CD4-positive, alpha-beta T cell treated with Interleukin-12 subunit alpha and Interleukin-12 subunit beta, for 1 hour (primary cell): ENCODE data around the gene PPM1M.
A peak's percentile ranks its signal among the peaks of the same experiment; 100 is the strongest.
"Not testable (repeated sequence)": the region's sequence is repeated elsewhere in the genome, so short reads cannot be mapped to it uniquely, and the experiment has no call there.

Experiments used
- DNase-seq: peaks from one replicate; pipeline ENCODE4 v3.0.0-alpha.2; 2020

PPM1M gene

DNA sequence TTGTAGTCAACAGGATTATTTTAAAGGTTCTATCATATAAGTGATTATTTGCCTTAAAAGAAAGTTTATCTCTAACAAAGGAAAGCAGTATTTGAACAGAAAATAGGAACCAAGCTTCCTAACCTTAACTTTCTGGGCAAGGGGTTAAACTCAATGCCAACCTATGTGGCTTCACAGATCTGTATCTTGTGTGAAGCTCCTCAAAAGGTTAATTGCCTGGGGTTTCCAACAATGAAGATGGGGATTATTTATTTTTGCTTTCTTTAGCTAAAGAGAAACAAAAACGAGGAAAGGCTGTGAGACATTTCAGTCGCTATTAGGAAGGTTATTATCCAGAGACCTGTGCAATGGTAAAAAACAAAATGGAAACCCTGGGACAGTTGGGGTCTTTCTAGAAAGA lies 34.0 kb downstream of the PPM1M start:
- DNase-seq: no peak

DNA sequence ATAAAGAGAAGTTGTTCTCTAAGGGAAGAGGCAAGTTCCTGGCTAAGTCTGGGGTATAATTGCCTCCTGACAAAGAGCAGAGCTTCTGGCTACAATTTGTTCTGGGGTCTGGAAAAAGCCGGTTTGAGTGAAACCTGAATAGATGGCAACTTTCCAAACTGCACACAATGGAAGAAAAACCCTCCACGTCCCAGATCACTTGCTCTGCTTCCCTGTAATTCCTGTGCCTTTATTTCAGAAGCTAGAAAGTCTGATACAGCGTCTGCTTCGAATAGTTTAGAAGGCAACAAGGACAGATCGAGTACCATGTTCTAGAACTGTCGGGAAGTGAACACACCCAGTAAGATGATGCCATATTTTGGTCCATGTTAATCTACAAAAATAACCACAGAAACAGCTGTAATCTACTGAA lies 34.5 kb downstream of the PPM1M start:
- no peak for DNase-seq

DNA sequence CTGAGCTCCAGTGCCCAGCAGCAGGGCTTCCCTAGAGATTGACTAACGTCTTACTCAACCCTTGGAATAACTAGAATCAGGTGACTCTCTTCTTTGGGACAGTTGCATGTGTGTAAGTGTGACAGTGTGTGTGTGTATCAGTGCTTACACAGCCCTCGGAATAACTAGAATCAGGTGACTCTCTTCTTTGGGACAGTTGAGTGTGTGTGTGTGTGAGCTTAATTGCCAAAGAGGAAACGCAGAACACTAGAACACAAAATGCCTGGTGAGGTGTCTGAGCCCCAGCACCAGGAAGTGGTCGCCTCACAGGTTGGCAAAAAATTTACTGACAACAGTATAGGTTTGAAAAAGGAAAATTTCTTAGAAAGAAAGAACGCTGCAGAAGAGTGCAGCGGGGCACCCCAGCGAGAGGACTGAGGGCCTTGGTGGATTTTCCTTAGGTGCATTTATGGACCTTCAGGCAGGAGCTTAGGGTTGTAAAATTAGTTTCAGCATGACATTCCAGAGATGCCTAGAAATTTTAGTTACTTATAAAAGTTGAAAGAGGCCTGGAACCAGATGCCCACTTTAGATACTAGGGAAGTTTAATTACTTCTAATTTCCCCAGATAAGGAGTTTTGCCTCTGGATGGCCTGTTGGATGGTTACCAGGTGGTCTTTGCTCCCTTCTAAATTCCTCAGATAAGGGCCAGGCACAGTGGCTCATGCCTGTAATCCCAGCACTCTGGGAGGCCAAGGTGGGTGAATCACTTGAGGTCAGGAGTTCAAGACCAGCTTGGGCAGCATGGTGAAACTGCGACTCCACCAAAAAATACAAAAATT lies 36.6 kb downstream of the PPM1M start:
- DNase-seq: peak; percentile 71

DNA sequence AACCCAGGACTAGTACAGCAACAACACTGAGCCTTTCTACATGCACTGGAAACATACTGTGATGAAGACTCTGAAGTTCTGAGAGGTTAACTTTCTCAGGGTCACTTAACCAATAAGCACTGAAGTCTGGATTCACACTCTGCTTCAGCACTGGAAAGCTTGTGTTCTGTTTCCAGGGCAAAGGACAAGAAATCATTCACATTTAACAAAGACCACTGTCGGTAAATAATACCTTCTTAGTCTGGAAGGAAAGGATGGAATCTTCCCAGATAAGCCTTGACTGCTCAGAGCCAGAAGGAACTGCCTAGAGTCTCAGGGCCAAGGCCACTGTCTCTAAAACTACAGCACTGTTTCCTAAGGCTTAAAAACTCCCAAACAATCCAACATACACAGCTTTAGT lies 37.7 kb downstream of the PPM1M start:
- DNase-seq: no peak

DNA sequence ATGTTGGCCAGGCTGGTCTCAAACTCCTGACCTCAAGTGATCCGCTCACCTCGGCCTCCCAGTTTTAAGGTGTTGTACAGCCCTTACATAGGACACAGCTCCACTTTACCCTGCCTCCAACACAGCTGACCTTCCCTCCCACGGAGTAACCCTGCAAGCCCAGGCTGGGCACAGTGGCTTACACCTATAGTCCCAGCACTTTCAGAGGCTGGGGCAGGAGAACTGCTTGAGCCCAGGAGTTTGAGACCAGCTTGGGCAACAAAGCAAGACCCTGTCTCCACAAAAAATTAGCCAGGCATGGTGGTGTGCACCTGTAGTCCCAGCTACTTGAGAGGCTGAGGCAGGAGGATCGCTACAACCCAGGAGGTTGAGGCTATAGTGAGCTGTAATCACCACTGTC lies 38.5 kb downstream of the PPM1M start:
- not testable (repeated sequence) for DNase-seq

DNA sequence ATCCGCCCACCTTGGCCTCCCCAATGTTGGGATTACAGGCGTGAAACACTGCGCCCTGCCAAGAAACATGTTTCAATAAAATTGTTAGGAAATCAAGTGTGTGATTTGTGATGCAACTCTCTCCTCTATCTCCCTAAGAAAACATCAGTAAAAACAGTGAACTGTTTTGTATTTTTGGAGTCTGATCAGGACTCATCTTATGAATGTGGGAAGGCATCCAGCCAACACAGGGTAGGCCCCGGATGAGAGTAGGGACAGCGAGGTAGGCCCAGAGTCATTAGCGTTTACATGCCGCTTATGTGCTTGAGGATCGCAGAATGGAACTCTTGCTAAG lies 41.2 kb downstream of the PPM1M start:
- DNase-seq: no peak

DNA sequence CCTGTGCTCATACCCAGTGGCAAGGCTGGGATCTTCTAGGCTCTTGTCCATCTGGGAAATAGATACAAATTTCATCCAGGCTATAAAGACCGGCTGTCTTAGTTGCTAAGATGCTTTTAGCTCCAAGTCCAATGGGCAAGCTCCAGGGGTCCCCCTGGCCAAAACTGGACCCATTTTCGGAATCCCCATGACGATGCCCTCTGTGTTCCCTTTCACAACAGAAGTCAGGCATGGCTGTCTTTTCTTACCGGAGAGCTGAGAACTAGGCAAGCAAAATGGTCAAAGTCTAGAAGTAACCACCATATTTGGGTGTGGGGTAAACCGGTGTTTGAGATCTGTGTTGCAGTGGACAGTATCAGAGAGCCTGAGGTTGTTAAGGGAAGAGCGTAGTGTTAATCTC lies 43.1 kb downstream of the PPM1M start:
- DNase-seq: no peak

DNA sequence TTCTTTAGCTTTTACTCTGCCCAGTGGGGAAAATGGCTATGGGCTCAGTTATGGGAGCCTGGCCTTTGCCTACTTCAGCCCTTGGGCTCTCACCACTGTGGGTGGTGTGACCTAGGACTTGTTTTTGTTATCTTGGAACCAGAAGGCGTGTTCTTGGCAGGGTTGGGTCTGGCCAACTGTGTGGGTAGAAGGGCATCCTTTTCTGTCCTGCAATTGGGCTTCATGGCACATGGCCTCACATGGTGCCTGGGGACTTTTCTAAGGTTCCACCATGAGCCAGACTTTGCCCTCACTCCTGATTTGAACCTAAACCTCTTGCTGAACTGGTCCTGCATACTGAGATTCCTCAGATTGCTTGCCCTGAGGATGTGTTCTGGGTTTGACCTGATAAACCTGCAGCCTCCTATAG lies 43.8 kb downstream of the PPM1M start:
- DNase-seq: no peak

DNA sequence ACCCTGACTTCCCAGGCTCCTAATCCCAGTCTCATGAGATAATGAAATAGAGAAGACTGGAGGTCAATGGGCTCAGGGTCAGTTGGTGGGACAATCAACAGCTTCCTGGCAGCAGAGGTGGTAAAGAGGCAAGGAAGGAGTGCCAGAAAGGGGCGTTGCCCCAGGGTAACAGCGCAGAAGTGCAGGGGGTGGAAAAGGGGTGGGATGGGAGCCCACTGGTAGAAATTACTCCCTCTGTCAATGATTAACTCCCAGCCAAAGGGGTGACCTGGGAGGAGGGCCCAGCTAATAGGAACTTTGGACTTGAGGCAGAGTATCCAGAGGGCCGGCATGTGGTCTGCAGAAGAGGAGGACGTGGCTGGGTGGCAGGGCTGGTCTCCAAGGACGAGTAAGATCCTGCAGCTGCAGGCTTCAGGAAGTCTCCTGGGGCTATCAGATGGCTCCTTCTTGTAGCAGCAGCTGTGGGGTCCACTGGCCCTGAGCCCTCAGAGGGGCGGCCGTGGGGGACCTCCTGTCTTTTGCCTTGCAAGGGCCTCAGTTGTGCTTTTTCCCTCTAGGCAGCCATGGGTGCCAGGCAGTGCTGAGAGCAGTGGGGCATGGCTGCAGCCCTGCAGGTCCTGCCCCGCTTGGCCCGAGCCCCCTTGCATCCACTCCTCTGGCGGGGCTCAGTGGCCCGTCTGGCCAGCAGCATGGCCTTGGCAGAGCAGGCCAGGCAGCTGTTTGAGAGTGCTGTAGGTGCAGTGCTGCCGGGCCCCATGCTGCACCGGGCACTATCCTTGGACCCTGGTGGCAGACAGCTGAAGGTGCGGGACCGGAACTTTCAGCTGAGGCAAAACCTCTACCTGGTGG lies 44.4 kb downstream of the PPM1M start:
- no peak for DNase-seq

DNA sequence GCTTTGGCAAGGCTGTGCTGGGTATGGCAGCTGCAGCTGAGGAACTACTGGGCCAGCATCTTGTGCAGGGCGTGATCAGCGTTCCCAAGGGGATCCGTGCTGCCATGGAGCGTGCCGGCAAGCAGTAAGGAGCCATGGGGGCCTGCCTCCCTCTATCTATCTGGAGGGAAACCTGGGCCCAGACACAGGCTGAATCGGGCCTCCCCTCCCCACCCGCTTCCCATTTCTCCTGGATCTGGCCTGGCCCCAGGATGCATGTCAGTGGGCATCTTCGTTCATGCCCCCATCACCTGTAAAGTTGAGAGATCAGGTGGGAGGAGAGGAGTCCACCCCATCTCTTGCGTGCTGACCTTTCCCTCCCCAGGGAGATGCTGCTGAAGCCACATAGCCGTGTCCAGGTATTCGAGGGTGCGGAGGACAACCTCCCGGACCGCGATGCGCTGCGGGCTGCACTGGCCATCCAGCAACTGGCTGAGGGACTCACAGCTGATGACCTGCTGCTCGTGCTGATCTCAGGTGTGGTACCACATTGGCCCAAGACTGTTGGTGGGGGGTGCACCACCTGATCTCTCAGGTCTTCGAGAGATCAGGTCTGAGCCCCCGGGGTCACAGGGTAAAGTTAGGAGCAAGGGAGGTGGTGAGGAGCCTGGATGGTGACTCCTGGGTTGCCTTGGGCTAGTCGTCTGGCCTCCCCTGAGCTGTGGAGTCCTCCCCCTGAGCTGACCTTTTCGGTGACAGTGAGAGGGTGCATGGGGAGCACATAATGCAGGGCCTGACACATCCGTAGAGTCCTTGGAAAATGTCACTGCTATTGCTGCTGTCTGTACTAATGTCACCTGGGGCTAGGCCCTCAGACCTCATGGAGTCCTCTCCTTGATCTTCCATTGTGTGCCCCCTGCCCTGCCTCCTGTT lies 45.3 kb downstream of the PPM1M start:
- DNase-seq: no peak

DNA sequence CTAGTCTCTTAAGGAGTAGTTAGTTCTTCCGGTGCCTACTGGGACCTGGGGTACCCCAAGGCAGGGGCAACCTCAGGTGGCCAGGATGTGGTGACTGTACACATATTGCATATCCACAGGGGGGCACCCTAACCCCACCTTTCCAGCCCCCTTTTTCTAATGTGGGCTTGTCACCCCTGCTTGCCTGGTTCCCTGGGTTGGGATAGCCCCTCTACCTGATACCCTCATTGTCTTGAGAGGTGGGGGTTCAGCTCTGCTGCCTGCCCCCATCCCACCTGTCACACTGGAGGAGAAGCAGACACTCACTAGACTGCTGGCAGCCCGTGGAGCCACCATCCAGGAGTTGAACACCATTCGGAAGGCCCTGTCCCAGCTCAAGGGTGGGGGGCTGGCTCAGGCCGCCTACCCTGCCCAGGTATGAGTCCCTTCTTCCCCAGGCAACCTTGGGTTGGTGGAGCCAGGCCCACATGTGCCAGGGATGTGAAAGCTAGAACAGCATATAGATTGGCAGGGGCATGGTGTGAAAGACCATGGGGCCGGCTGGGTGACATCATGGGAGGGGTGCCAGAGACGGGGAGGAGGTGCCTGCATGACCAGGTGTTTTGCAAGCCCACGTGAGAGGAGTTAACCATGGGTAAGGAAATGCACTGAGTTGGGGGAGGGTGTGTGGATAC lies 46.1 kb downstream of the PPM1M start:
- DNase-seq: peak; percentile 52

DNA sequence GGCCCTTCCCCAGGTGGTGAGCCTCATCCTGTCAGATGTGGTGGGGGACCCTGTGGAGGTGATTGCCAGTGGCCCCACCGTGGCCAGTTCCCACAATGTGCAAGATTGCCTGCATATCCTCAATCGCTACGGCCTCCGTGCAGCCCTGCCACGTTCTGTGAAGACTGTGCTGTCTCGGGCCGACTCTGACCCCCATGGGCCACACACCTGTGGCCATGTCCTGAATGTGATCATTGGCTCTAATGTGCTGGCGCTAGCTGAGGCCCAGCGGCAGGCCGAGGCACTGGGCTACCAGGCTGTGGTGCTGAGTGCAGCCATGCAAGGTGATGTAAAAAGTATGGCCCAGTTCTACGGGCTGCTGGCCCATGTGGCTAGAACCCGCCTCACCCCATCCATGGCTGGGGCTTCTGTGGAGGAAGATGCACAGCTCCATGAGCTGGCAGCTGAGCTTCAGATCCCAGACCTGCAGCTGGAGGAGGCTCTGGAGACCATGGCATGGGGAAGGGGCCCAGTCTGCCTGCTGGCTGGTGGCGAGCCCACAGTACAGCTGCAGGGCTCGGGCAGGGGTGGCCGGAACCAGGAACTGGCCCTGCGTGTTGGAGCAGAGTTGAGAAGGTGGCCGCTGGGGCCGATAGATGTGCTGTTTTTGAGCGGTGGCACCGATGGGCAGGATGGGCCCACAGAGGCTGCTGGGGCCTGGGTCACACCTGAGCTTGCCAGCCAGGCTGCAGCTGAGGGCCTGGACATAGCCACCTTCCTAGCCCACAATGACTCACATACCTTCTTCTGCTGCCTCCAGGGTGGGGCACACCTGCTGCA lies 46.9 kb downstream of the PPM1M start:
- no peak for DNase-seq

DNA sequence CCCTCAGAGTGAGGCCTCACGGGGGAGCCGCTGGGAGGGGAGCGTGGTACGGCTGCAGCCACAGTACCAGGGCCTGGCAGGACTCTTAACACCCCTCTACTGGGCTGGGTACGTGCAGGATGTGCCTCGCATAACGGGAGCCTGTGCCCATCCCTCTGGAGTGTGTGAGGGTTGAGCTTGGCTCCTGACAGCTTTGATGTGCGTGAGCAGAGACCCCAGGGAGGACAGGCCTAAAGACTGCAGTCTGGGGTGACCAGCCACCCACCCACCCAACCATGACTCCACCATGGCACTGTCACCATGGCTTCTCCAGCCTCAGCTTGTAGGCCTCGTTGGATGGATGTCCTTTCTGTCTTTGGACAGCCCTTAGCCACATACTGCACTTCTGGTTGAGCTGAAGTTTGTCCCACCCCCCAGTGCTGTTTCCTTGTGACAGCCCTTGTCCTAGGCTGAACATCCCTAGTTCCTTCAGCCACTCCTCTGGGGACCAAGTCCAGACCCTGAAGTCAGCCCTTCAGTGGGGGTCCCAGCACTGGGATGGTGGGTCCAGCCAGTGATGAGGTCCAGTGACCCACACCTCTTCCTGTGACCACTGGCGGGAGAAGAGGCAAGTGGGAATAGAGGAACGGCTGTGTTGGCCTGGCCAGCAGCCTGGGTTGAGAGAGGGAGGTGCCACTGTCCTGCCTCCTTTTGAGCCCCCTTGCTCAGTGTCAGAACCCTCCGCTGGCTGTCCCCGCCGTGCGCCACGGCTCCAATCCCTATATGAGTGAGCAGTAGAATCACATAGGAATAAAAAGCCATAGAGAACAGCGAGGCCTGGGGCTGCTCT lies 48.1 kb downstream of the PPM1M start:
- DNase-seq: no peak

DNA sequence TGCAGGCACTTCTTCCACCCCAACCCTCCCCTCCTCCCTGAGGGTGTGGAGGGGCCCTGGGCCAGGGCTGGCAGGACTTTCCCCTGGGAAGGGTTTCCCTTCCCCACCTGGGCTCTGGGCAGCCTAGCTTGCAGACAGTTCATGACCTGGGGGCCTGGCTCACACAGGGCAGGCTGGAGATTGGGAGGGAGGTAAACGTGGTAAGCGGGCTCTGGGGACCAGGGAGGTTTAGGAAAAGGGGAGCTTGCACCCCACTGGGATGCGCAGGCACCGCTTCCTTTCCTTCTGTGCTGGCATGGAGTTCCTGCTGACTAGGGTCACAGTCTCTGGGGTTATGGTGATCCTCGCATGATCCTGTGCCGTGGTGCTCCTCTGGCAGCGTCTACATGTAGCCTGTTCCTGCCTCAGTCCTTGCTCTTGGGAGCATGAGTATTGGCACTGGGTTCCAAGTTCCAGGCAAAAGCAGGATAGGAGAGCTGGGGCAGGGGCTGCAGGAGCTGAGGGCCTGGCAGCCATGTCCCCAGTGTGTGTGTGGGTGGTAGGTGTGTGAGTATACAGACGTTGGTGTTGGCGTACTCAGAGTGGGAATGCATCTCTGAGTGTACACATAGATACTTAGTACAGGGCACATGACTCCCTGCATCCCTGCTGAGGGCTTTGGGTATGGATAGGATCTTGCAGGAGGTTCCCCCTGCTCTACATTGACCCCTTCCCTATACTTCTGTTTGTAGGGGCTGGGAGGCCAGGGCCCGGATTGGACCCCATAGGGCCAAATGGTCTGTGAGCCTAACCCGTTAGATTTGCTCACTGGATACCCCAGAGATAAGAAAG lies 49.0 kb downstream of the PPM1M start:
- no peak for DNase-seq

DNA sequence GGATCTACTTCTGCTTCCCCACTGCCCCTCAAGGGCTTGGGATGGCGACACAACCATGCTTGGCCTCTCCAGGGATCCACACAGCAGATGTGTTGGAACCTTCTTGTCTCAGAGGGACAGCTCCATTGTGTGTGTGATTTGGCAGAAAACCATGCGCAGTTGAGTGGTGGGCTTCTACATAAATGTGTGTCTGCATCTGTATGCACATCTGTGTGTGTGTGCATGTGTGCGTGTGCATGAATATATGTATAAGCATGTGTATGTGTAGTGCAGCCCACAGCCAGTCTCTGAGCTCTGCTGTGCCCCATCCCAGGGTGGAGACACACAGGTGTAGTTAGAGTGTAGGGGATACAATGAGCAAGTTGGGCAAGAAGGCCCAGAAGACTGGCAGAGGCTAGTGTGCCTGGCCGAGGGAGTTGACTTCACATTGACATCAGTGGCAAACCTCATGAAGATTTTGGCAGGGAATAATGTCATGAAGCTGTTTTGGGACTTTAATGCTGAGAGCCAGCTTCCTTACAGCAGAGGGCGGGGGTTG lies 50.2 kb downstream of the PPM1M start:
- DNase-seq: no peak

DNA sequence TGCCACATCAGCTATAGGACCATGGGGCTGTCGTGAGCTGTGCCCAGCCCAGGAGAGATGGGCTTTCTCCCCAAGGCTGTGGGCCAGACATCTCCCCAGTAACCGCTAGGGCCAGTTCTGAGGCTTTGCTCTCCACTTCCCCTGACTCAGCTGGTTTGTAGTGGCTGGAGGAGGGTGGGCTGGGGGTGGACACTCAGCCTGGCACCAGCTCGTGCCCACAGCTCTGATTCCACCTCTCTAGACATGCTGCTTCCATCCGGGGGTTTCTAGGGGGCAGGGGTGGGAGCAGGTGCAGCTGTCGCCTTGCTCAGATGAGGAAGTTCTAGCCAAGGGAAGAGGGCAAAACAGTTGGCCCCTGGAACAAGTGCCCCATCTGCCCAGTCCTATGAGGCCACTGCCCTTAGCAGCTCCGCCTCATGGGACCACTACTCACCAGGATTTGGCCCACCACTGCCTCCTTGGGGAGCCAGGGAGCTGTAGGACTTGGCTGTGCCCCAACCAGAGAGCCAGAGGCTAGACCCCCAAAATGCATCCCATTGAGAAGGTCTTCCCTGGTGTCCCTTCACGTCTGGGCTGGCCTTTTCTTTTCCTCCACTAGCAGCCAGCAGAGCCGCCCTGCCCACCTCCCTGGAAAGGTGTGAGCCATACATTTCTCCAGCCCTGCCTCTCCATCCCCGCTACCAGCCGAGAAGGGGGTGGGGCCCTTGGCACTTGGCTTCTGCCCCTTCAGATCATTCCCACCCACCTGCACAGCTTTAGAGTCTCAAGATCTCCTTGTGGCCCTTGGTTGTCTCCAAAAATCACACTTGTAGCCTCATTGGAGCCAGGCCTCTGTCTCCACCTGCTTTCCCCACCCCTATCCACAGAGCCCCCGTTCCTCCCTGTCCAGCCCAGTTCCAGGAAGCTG lies 51.9 kb downstream of the PPM1M start:
- no peak for DNase-seq

DNA sequence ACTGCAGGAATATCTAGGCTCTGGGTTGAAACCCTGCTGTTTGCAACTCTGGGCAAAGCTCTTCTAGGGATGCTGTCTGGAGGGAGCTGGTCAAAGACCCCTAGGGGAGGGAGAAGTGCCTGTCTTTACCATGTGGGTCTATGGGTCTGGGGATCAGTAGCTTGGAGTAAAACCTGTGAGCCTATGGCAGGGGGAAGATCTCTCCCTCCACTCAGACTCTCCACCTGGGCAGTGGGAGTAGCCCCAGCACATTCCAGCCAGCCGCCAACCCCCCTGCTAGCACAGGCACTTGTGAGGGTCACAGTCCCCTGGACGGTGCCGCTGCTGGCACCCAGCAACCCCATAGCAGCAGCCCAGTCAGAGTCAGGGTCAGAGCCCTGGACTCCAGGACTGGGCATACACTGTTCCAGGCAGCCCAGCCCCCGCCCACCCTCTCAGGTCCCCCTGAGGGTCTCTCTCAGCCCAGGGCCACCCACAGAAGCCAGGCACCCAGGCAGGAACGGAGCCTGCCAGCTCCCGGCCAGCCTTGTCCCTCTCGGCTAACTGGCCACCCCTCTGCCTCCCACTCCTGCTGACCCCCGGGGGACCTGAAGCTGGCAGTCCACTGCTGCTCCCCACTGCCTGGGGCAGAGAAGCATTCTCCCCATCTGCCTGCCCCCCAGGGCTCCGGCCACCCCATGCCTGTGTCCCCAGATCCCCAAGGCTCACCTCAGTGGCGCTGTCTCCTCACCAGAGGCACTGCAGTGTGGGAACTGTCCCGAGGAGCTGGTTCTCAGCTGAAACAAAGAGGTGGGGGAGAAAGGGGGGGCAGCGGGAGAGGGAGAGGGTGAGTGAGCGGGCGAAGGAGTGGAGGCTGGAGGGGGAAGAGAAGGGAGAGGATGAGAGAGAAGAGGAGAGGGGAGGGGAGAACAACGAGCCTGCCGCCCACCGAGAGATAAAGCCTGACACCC lies 52.9 kb downstream of the PPM1M start:
- DNase-seq: no peak
